GM12878 (cell line): ENCODE measurements around the gene DAB2IP. TPM values are rescaled to one million over a fixed set of nuclear protein-coding genes. Genes with fewer than 3 reads are reported as not detected.

Experiments used
- ATAC-seq: fragments of 200-7000 bp; cut with Tn5 transposase; 3 replicates; pipeline ENCODE4 v1.9.1; 2020; ENCODE audit warnings: mild to moderate bottlenecking, moderate library complexity
- BruUV-seq: library from RNA; stranded (reverse); fragments of 400-500 nt; replicated peaks from 2 replicates; lab custom pipeline; 2021; lab: Mats Ljungman, UMichigan
- CTCF ChIA-PET: fragments of 300-600 bp; sonication (Branson Sonifier 250); formaldehyde crosslinking; extraction: SDS; loops from one replicate; lab custom pipeline; 2021; ENCODE audit warnings: inconsistent platforms; lab: Yijun Ruan, JAX
- POLR2A ChIA-PET: fragments of 350-600 bp; formaldehyde crosslinking; extraction: SDS; loops from one replicate; lab custom pipeline; 2021; ENCODE audit warnings: inconsistent platforms; lab: Charles Lee
- RAD21 ChIA-PET: fragments of 300-600 bp; sonication (Branson Sonifier 250); formaldehyde crosslinking; loops from one replicate; lab custom pipeline; 2023; ENCODE audit warnings: antibody characterized with exemption; ENCODE audit not compliant: unreplicated experiment; lab: Charles Lee
- SMC1A ChIA-PET: fragments of 300-600 bp; sonication (Branson Sonifier 250); formaldehyde crosslinking; loops from one replicate; lab custom pipeline; 2023; ENCODE audit not compliant: unreplicated experiment, uncharacterized antibody; lab: Charles Lee
- DNase-seq: peaks from one replicate; pipeline ENCODE4 v3.0.0-alpha.2; 2011; ENCODE audit warnings: low read depth, low spot score
- FAIRE-seq: peaks from 3 replicates; lab custom pipeline; 2011; peaks lifted over from hg19 to GRCh38; lab: Jason Lieb, UNC
- H2AFZ ChIP-seq: 2 replicates; pipeline ENCODE4 v1.6.0; 2011; ENCODE audit warnings: low read depth, low read length, control low read depth; ENCODE audit not compliant: control insufficient read depth
- H3K27ac ChIP-seq: 2 replicates; pipeline ENCODE4 v1.5.1; 2011; ENCODE audit warnings: control low read depth; ENCODE audit not compliant: control insufficient read depth, insufficient read depth
- H3K27me3 ChIP-seq, 2 experiments: replicated peaks in 1 of 2; 2 replicates each; pipeline versions ENCODE4 v1.6.0 to v1.6.1; 2011; ENCODE audit warnings: low read length in 1 of 2; ENCODE audit not compliant: control insufficient read depth in 2 of 2, insufficient read depth in 2 of 2
- H3K36me3 ChIP-seq, 2 experiments: 2 replicates each; pipeline ENCODE4 v1.5.1; 2011; ENCODE audit warnings: low read length in 1 of 2; ENCODE audit not compliant: control insufficient read depth in 2 of 2, insufficient read depth in 2 of 2
- H3K4me1 ChIP-seq: 2 replicates; pipeline ENCODE4 v1.6.1; 2011; ENCODE audit warnings: mild to moderate bottlenecking, low read length, moderate library complexity, mixed read lengths; ENCODE audit not compliant: control insufficient read depth, insufficient read depth
- H3K4me2 ChIP-seq: 2 replicates; pipeline ENCODE4 v1.6.0; 2011; ENCODE audit warnings: control low read depth; ENCODE audit not compliant: control insufficient read depth, insufficient read depth
- H3K4me3 ChIP-seq: fragments of 200-600 bp; sonication (generic); 2 replicates; pipeline ENCODE4 v1.5.1; 2016
- H3K79me2 ChIP-seq: 2 replicates; pipeline ENCODE4 v1.6.0; 2011; ENCODE audit warnings: low read length; ENCODE audit not compliant: control insufficient read depth, insufficient read depth
- H3K9ac ChIP-seq: 2 replicates; pipeline ENCODE4 v1.8.0; 2011; ENCODE audit warnings: low read length, control low read depth, mixed read lengths; ENCODE audit not compliant: control insufficient read depth, insufficient read depth
- H3K9me3 ChIP-seq: replicated peaks from 3 replicates; pipeline ENCODE4 v1.5.1; 2011; ENCODE audit warnings: mild to moderate bottlenecking, low read length; ENCODE audit not compliant: control insufficient read depth, insufficient read depth
- H4K20me1 ChIP-seq: 2 replicates; pipeline ENCODE4 v1.6.0; 2011; ENCODE audit not compliant: control insufficient read depth, insufficient read depth
- CHD2 ChIP-seq: IDR thresholded peaks from 2 replicates; pipeline ENCODE4 v1.6.1; 2011; ENCODE audit warnings: low read depth, low read length, improper control_type of control experiment, borderline replicate concordance
- NR2C2 ChIP-seq: IDR thresholded peaks from 2 replicates; pipeline ENCODE4 v1.6.1; 2011; ENCODE audit warnings: borderline replicate concordance, low read depth; ENCODE audit not compliant: control insufficient read depth, insufficient read length
- POLR2AphosphoS2 ChIP-seq: IDR thresholded peaks from 2 replicates; pipeline ENCODE4 v1.6.1; 2011; ENCODE audit warnings: low read depth, mild to moderate bottlenecking, low read length, improper control_type of control experiment, moderate library complexity
- RELA ChIP-seq: fragments of 450-650 bp; IDR thresholded peaks from 2 replicates; pipeline ENCODE4 v1.8.0; 2014; ENCODE audit warnings: borderline replicate concordance; ENCODE audit not compliant: partially characterized antibody
- SMARCA5 ChIP-seq: fragments of 450-650 bp; IDR thresholded peaks from 2 replicates; pipeline ENCODE4 v1.6.1; 2017; ENCODE audit warnings: mild to moderate bottlenecking
- TARDBP ChIP-seq: IDR thresholded peaks from 2 replicates; pipeline ENCODE4 v1.6.1; 2016; ENCODE audit warnings: borderline replicate concordance
- WGBS: methylation state at CpG from one replicate; pipeline ENCODE4 v1.1.6; 2016; ENCODE audit warnings: low lambda C conversion rate; ENCODE audit not compliant: insufficient replicate concordance, insufficient coverage; ENCODE audit errors: missing lambda C conversion rate; 5-methylcytosine and 5-hydroxymethylcytosine counted together
- in situ Hi-C: fragments of 300-500 bp; cut with MboI; formaldehyde crosslinking; loops from 9 replicates; pipeline ENCODE4 v1.14.3; 2018; ENCODE audit warnings: mixed read lengths
- intact Hi-C: fragments of 100-400 bp; cut with micrococcal nuclease; formaldehyde crosslinking; loops from one replicate; pipeline ENCODE4 v1.14.2; 2022; ENCODE audit not compliant: unreplicated experiment
- polyA plus RNA-seq, 11 experiments: library from polyadenylated mRNA; depleted of rRNA in 4 of 11; unstranded in 6 of 11; stranded (reverse) in 5 of 11; fragments of >200 nt; fragmentation: Nextera tagmentation in 4 of 11; fragmentation: Illumina TruSeq in 1 of 11; extraction: Ambion mirVana in 4 of 11; extraction: Trizol in 1 of 11; gene quantifications; 1 replicate in 1 of 11; 2 replicates in 10 of 11; pipeline versions ENCODE4 v1.2.1 to v1.2.3, GENCODE V29; 2011 to 2016; ENCODE audit warnings: inconsistent platforms in 2 of 11, missing spikeins in 2 of 11, low read depth in 1 of 11
- total RNA-seq, 4 experiments: library from RNA; depleted of rRNA in 3 of 4; stranded (reverse); fragments of >200 nt in 3 of 4; fragmentation: Illumina TruSeq in 1 of 4; extraction: Trizol in 1 of 4; gene quantifications; 2 replicates each; pipeline versions ENCODE4 v1.2.1 to v1.2.3, GENCODE V29; 2013 to 2021
- TF ChIP-seq, protein P1 (sequence below): fragments of 450-650 bp; IDR thresholded peaks from 2 replicates; pipeline ENCODE4 v1.6.1; 2017; ENCODE audit warnings: mild to moderate bottlenecking, moderate library complexity

DAB2IP gene
- total and polyA plus RNA-seq, 10 of the 15 experiments (the other 5 are each of a cell fraction or from before 2014, with no cell fraction given), result 0.03 to 0.38 (median 0.14) TPM; not detected in 6

DNA sequence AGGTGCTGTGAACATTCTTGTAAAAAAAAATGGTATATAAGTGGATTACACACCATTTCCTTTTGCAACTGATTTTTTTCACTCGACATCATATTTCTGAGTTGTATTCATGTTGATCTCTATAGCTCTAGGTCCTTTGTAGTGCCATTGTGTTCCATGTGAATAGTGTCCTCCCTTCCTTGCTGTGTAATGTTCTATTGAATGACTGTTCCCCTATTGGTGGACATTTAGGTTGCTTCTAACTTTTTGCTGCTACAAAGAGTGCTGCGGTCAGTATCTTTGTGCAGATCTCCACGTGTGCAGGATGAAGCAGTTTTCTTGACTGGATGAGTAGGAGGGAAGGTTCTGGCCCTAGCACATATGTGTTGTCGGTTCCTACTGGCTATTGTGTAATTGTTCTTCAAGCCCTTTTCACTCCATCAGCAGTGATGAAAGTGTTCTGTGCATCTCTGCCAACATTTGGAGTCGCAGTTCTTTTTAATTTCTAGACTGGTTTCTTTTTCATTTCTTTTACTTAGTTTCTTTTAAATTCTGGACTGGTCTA lies 20.2 kb downstream of the DAB2IP start:
- Histone ChIP-seq H3K36me3 (no peaks in the 10 kb centered on the region), H3K79me2 (no peaks in the 10 kb centered on the region), H3K27me3 (peaks cover 2 to 5% of the 10 kb centered on the region in 2 experiments; a peak in 1 of 4 replicates), H3K9ac (no peak overlapping the region), H4K20me1 (no peaks in the 10 kb centered on the region), H2AFZ (no peak overlapping the region), H3K9me3 (no peaks in the 10 kb centered on the region), H3K4me1 (no peaks in the 10 kb centered on the region), H3K4me2 (no peak overlapping the region), H3K4me3 (no peak overlapping the region), H3K27ac (no peak overlapping the region)
- ChIA-PET CTCF (no interaction called here), RAD21 (no interaction called here), SMC1A (no interaction called here), POLR2A (no interaction called here)
- no peak for ATAC-seq
- no TSS peak for BruUV-seq
- WGBS, result 30% methylated on average over 5 of the region's 5 CpGs
- in situ Hi-C loops (no loop called here), intact Hi-C loops (no loop called here)
- DNase-seq, result no peak
- no peak for TF ChIP-seq RELA
- TF ChIP-seq TARDBP, result no peak
- TF ChIP-seq, protein P1, sequence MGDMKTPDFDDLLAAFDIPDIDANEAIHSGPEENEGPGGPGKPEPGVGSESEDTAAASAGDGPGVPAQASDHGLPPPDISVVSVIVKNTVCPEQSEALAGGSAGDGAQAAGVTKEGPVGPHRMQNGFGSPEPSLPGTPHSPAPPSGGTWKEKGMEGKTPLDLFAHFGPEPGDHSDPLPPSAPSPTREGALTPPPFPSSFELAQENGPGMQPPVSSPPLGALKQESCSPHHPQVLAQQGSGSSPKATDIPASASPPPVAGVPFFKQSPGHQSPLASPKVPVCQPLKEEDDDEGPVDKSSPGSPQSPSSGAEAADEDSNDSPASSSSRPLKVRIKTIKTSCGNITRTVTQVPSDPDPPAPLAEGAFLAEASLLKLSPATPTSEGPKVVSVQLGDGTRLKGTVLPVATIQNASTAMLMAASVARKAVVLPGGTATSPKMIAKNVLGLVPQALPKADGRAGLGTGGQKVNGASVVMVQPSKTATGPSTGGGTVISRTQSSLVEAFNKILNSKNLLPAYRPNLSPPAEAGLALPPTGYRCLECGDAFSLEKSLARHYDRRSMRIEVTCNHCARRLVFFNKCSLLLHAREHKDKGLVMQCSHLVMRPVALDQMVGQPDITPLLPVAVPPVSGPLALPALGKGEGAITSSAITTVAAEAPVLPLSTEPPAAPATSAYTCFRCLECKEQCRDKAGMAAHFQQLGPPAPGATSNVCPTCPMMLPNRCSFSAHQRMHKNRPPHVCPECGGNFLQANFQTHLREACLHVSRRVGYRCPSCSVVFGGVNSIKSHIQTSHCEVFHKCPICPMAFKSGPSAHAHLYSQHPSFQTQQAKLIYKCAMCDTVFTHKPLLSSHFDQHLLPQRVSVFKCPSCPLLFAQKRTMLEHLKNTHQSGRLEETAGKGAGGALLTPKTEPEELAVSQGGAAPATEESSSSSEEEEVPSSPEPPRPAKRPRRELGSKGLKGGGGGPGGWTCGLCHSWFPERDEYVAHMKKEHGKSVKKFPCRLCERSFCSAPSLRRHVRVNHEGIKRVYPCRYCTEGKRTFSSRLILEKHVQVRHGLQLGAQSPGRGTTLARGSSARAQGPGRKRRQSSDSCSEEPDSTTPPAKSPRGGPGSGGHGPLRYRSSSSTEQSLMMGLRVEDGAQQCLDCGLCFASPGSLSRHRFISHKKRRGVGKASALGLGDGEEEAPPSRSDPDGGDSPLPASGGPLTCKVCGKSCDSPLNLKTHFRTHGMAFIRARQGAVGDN, result no peak
- TF ChIP-seq SMARCA5, result no peak
- no peak for TF ChIP-seq CHD2
- TF ChIP-seq POLR2AphosphoS2, result no peak
- no peak for TF ChIP-seq NR2C2
- no peak for FAIRE-seq
